ENCODE measurements around the gene CACNA2D3.

The CACNA2D3 gene

DNA sequence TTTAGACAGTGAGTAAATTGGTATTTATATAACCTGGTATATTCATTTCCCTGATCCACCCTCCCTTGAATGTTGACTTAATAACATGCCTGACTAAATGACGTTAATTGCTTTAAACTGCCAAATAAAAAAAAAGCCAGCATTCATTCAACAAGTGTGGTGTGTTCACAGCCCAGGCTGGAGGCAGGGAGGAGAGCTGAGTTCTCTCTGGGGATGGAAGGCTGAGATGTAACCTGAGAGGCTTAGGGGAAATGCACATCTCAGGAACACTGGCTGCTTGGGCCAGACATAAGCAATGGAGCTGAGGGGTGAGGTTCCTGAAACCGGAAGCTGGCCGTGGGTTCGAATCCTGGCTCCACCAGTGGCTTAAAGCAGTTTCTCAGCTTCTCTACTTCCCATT is 17.3 kb downstream of the CACNA2D3 start:
- Histone ChIP-seq H3K4me1 (ENCODE audit: control insufficient read depth in 2 of 2, insufficient read depth in 2 of 2, low read length in 2 of 2) (no peaks in the 10 kb centered on the region), H3K9me3 (ENCODE audit: control insufficient read depth in 2 of 2, low read length in 2 of 2) (no peaks in the 10 kb centered on the region), H3K27ac (ENCODE audit: low read depth in 2 of 2, low read length in 2 of 2) (no peak overlapping the region), H3K36me3 (ENCODE audit: control insufficient read depth in 2 of 2, insufficient read depth in 2 of 2, low read length in 2 of 2) (no peaks in the 10 kb centered on the region), H3K4me3 (ENCODE audit: low read length in 2 of 2) (no peak overlapping the region), H3K9ac (ENCODE audit: low read depth in 1 of 2, low read length in 2 of 2) (no peak overlapping the region), H3K27me3 (ENCODE audit: control insufficient read depth in 2 of 2, insufficient read depth in 2 of 2, low read length in 2 of 2) (peaks cover 6 to 10% of the 10 kb centered on the region in 2 donors)

- H3K36me3 ChIP-seq (ENCODE audit: control insufficient read depth in 2 of 2, insufficient read depth in 2 of 2, low read length in 2 of 2): no peaks in the 10 kb centered on the region
- no peak overlapping the region for H3K27ac ChIP-seq (ENCODE audit: low read depth in 2 of 2, low read length in 2 of 2)
- no peak overlapping the region for H3K9ac ChIP-seq (ENCODE audit: low read depth in 1 of 2, low read length in 2 of 2)
- no peaks in the 10 kb centered on the region for H3K9me3 ChIP-seq (ENCODE audit: control insufficient read depth in 2 of 2, low read length in 2 of 2)
- H3K4me3 ChIP-seq (ENCODE audit: low read length in 2 of 2): no peak overlapping the region
- peaks cover 6 to 12% of the 10 kb centered on the region in 2 donors for H3K27me3 ChIP-seq (ENCODE audit: control insufficient read depth in 2 of 2, insufficient read depth in 2 of 2, low read length in 2 of 2)
- H3K4me1 ChIP-seq (ENCODE audit: control insufficient read depth in 2 of 2, insufficient read depth in 2 of 2, low read length in 2 of 2): no peaks in the 10 kb centered on the region
Measured at GRCh38 chr3:54144284-54144683, 21.9 kb downstream of the CACNA2D3 start.

DNA sequence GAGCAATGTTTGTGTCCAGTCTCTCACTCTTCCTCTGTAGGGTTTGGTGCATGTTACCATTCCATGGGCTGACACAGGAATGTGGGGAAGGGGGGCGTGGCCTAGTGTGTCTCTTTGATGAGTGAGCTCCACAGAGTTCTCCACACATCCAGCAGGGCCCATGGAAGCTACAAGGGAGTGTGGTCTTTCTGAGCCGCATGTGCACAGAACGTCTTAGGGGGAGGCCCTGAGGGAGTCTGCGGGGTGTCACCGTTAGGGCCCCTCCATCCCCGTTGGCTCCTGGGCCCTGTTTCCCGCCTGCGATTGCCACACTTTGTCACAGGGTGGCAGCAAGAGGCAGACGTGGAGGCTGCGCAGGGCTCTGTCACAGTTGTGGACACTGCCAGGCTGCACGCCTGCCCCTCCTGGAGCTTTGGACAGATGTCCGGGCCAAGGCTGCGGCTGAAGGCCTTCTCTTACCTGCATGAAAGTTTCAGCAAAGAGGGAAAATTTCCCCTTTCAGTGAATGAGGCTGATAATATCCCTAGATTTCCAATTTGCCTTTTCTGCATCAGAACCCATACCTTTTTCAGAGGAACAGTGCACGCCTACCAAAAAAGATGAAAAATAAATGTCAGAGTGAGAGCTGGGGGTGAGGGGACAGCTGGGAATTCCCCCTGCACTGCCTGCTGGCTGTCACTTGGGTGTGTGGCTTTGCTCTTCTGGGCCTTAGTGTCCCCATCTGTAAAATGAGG is 24.3 kb downstream of the CACNA2D3 start:
- H3K4me3 ChIP-seq (ENCODE audit: low read length in 2 of 2): no peak overlapping the region
- no peaks in the 10 kb centered on the region for H3K9me3 ChIP-seq (ENCODE audit: control insufficient read depth in 2 of 2, low read length in 2 of 2)
- H3K9ac ChIP-seq (ENCODE audit: low read depth in 1 of 2, low read length in 2 of 2): no peak overlapping the region
- H3K4me1 ChIP-seq (ENCODE audit: control insufficient read depth in 2 of 2, insufficient read depth in 2 of 2, low read length in 2 of 2): no peaks in the 10 kb centered on the region
- peaks cover 2 to 8% of the 10 kb centered on the region in 2 donors for H3K27me3 ChIP-seq (ENCODE audit: control insufficient read depth in 2 of 2, insufficient read depth in 2 of 2, low read length in 2 of 2)
- H3K27ac ChIP-seq (ENCODE audit: low read depth in 2 of 2, low read length in 2 of 2): no peak overlapping the region
- no peaks in the 10 kb centered on the region for H3K36me3 ChIP-seq (ENCODE audit: control insufficient read depth in 2 of 2, insufficient read depth in 2 of 2, low read length in 2 of 2)

DNA sequence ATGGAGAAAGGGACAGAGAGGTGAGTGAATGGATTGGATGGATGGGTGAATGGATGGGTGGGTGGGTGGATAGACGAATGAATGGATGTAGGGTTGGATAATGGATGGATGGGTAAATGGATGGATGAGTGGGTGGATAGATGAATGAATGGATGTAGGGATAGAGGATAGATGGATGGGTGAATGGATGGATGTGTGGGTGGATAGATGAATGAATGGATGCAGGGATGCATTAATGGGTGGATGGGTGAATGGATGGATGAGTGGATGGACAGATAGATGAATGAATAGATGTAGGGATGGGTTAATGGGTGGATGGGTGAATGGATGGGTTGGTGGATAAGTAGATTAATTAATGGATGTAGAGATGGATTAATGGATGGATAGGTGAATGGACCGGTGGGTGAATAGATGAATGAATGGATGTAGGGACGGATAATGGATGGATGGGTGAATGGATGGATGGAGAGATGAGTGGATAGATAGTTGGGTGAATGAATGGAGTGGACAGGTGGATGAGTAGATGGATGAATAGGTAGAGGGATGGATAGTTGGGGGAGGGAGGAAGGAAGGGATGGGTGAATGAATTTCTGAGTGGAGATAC is 28.6 kb downstream of the CACNA2D3 start:
- no peak overlapping the region for H3K9ac ChIP-seq (ENCODE audit: low read depth in 1 of 2, low read length in 2 of 2)
- no peak overlapping the region for H3K4me3 ChIP-seq (ENCODE audit: low read length in 2 of 2)
- no peak overlapping the region for H3K27ac ChIP-seq (ENCODE audit: low read depth in 2 of 2, low read length in 2 of 2)
- no peaks in the 10 kb centered on the region for H3K4me1 ChIP-seq (ENCODE audit: control insufficient read depth in 2 of 2, insufficient read depth in 2 of 2, low read length in 2 of 2)
- H3K36me3 ChIP-seq (ENCODE audit: control insufficient read depth in 2 of 2, insufficient read depth in 2 of 2, low read length in 2 of 2): no peaks in the 10 kb centered on the region
- peaks cover 0 to 4% of the 10 kb centered on the region in 2 donors for H3K27me3 ChIP-seq (ENCODE audit: control insufficient read depth in 2 of 2, insufficient read depth in 2 of 2, low read length in 2 of 2)
- H3K9me3 ChIP-seq (ENCODE audit: control insufficient read depth in 2 of 2, low read length in 2 of 2): no peaks in the 10 kb centered on the region

GRCh38 chr3:54153477-54153876 is 31.1 kb downstream of the CACNA2D3 start:
- Histone ChIP-seq H3K36me3 (ENCODE audit: control insufficient read depth in 2 of 2, insufficient read depth in 2 of 2, low read length in 2 of 2) (no peaks in the 10 kb centered on the region), H3K9me3 (ENCODE audit: control insufficient read depth in 2 of 2, low read length in 2 of 2) (no peaks in the 10 kb centered on the region), H3K27me3 (ENCODE audit: control insufficient read depth in 2 of 2, insufficient read depth in 2 of 2, low read length in 2 of 2) (no peaks in the 10 kb centered on the region), H3K4me1 (ENCODE audit: control insufficient read depth in 2 of 2, insufficient read depth in 2 of 2, low read length in 2 of 2) (no peaks in the 10 kb centered on the region), H3K4me3 (ENCODE audit: low read length in 2 of 2) (no peak overlapping the region), H3K27ac (ENCODE audit: low read depth in 2 of 2, low read length in 2 of 2) (no peak overlapping the region), H3K9ac (ENCODE audit: low read depth in 1 of 2, low read length in 2 of 2) (no peak overlapping the region)

DNA sequence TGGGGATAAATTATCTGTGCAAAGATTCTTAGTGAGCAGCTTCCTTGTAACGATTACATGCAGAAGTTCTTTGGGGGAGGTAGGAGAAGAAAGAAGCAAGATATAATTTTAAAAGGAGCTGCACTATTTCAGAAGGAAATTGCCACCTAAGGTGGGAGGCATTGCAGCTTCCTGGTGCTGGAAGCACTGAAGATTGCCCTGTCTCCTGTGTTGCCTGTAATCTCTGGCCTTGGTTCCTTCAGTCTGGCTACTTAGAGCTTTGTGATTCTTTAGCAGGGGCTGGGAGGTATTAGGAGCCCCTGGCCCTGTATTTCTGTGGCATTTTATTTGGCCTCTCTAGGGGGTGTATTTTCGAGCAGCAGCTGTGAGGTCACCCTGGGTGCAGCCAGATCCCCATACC is 35.5 kb downstream of the CACNA2D3 start:
- Histone ChIP-seq H3K4me3 (ENCODE audit: low read length in 2 of 2) (no peak overlapping the region), H3K9me3 (ENCODE audit: control insufficient read depth in 2 of 2, low read length in 2 of 2) (no peaks in the 10 kb centered on the region), H3K9ac (ENCODE audit: low read depth in 1 of 2, low read length in 2 of 2) (no peak overlapping the region), H3K27me3 (ENCODE audit: control insufficient read depth in 2 of 2, insufficient read depth in 2 of 2, low read length in 2 of 2) (no peaks in the 10 kb centered on the region), H3K36me3 (ENCODE audit: control insufficient read depth in 2 of 2, insufficient read depth in 2 of 2, low read length in 2 of 2) (no peaks in the 10 kb centered on the region), H3K27ac (ENCODE audit: low read depth in 2 of 2, low read length in 2 of 2) (no peak overlapping the region), H3K4me1 (ENCODE audit: control insufficient read depth in 2 of 2, insufficient read depth in 2 of 2, low read length in 2 of 2) (no peaks in the 10 kb centered on the region)

- H3K36me3 ChIP-seq (ENCODE audit: control insufficient read depth in 2 of 2, insufficient read depth in 2 of 2, low read length in 2 of 2): no peaks in the 10 kb centered on the region
- no peak overlapping the region for H3K27ac ChIP-seq (ENCODE audit: low read depth in 2 of 2, low read length in 2 of 2)
- H3K27me3 ChIP-seq (ENCODE audit: control insufficient read depth in 2 of 2, insufficient read depth in 2 of 2, low read length in 2 of 2): no peaks in the 10 kb centered on the region
- H3K9me3 ChIP-seq (ENCODE audit: control insufficient read depth in 2 of 2, low read length in 2 of 2): no peaks in the 10 kb centered on the region
- H3K4me1 ChIP-seq (ENCODE audit: control insufficient read depth in 2 of 2, insufficient read depth in 2 of 2, low read length in 2 of 2): no peaks in the 10 kb centered on the region
- no peak overlapping the region for H3K4me3 ChIP-seq (ENCODE audit: low read length in 2 of 2)
- H3K9ac ChIP-seq (ENCODE audit: low read depth in 1 of 2, low read length in 2 of 2): no peak overlapping the region
Measured at GRCh38 chr3:54159917-54160316, 37.6 kb downstream of the CACNA2D3 start.

- Histone ChIP-seq H3K9ac (ENCODE audit: low read depth in 1 of 2, low read length in 2 of 2) (no peak overlapping the region), H3K9me3 (ENCODE audit: control insufficient read depth in 2 of 2, low read length in 2 of 2) (no peaks in the 10 kb centered on the region), H3K27me3 (ENCODE audit: control insufficient read depth in 2 of 2, insufficient read depth in 2 of 2, low read length in 2 of 2) (no peaks in the 10 kb centered on the region), H3K27ac (ENCODE audit: low read depth in 2 of 2, low read length in 2 of 2) (no peak overlapping the region), H3K4me3 (ENCODE audit: low read length in 2 of 2) (no peak overlapping the region), H3K36me3 (ENCODE audit: control insufficient read depth in 2 of 2, insufficient read depth in 2 of 2, low read length in 2 of 2) (no peaks in the 10 kb centered on the region), H3K4me1 (ENCODE audit: control insufficient read depth in 2 of 2, insufficient read depth in 2 of 2, low read length in 2 of 2) (no peaks in the 10 kb centered on the region)
Measured at GRCh38 chr3:54163441-54163840, 41.1 kb downstream of the CACNA2D3 start.

DNA sequence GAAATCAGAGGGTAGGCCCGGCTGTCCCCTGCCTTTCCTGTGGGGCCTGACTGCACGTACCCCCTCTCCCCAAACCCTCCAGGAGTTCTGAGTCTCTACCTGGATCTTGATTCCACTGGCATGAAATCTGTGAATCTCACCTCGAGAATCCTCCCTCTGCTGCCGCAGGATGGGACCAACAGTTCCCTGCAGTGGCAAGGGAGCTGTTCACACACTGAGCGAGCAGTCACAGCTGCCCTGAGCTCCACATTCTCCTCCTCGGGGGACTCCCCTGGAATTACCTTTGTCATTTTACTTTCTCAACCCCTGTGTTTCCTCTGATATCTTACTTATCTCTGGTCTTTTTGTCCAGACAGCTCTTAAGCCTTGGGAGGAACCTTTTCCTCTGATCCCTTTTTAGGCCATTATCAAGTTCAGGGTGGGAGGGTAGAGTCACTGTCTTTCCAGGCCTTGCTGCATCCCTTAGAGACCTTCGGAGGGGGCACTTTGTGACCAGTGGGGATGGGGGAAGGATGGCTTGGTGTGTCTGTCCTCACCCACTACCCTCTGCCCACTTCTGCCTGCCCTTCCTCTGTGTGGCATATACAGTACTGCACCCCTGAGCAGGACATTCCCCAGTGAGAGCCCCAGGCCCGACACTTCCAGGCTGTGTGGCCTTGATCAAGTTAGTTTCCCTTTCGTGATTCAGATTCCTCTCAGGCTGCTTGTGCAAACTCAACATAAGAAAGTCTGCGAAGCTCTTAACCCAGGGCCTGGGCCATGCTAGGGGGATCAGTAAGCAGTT is 42.0 kb downstream of the CACNA2D3 start:
- no peaks in the 10 kb centered on the region for H3K9me3 ChIP-seq (ENCODE audit: control insufficient read depth in 2 of 2, low read length in 2 of 2)

GRCh38 chr3:54165865-54166264 is 43.5 kb downstream of the CACNA2D3 start:
- Histone ChIP-seq H3K36me3 (ENCODE audit: control insufficient read depth in 2 of 2, insufficient read depth in 2 of 2, low read length in 2 of 2) (no peaks in the 10 kb centered on the region), H3K9me3 (ENCODE audit: control insufficient read depth in 2 of 2, low read length in 2 of 2) (no peaks in the 10 kb centered on the region), H3K27me3 (ENCODE audit: control insufficient read depth in 2 of 2, insufficient read depth in 2 of 2, low read length in 2 of 2) (no peaks in the 10 kb centered on the region), H3K4me3 (ENCODE audit: low read length in 2 of 2) (no peak overlapping the region), H3K27ac (ENCODE audit: low read depth in 2 of 2, low read length in 2 of 2) (no peak overlapping the region), H3K4me1 (ENCODE audit: control insufficient read depth in 2 of 2, insufficient read depth in 2 of 2, low read length in 2 of 2) (no peaks in the 10 kb centered on the region), H3K9ac (ENCODE audit: low read depth in 1 of 2, low read length in 2 of 2) (no peak overlapping the region)

More for the DNA sequence above, 42.0 kb downstream of the CACNA2D3 start:
- H3K27me3 ChIP-seq (ENCODE audit: control insufficient read depth in 2 of 2, insufficient read depth in 2 of 2, low read length in 2 of 2): no peaks in the 10 kb centered on the region
- H3K4me3 ChIP-seq (ENCODE audit: low read length in 2 of 2): no peak overlapping the region
- no peak overlapping the region for H3K9ac ChIP-seq (ENCODE audit: low read depth in 1 of 2, low read length in 2 of 2)
- H3K27ac ChIP-seq (ENCODE audit: low read depth in 2 of 2, low read length in 2 of 2): no peak overlapping the region
- no peaks in the 10 kb centered on the region for H3K36me3 ChIP-seq (ENCODE audit: control insufficient read depth in 2 of 2, insufficient read depth in 2 of 2, low read length in 2 of 2)
- no peaks in the 10 kb centered on the region for H3K4me1 ChIP-seq (ENCODE audit: control insufficient read depth in 2 of 2, insufficient read depth in 2 of 2, low read length in 2 of 2)

Data from mucosa of rectum (tissue), 2 donors.